Activated effector memory CD4-positive, alpha-beta T cell treated with anti-CD3 and anti-CD28 coated beads, Interleukin-2, amount 50 U/mL, for 16 hours (primary cell): ENCODE data around the gene PDE3B.

Source experiments
- DNase-seq: peaks from one replicate; pipeline ENCODE4 v3.0.0-alpha.2; 2020

Gene PDE3B

DNA sequence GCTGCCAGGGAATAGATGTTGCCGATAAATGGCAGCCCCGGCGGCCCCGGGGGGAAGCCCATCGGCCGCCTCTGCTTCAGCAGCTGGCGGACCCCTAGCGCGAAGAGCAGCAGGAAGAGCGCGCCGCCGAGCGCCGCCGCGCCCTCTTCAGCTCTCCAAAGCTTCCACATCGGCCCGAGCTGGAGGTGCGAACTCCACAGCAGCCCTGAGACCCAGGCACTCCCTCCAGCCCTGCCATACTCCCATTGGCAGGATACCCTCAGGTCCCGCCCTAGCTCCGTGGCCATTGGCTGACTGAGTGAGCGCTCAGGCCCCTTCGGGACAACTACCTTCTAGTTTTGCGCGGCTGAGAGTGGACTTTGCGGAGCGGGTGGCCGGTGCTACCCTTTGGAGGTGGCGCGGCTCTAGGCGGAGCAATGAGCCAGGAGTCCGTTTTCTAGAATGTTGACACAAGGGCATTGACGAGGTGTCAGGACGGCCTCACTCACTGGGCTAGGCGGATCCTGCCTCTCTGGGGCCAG is 248.5 kb downstream of the PDE3B start, which contains the start of gene CYP2R1:
TSS of gene CYP2R1 (minus strand) at position 196 of the 521 bp plus-strand sequence. CDS start at position 170, 26 bp downstream.
- peak; percentile 97 for DNase-seq

DNA sequence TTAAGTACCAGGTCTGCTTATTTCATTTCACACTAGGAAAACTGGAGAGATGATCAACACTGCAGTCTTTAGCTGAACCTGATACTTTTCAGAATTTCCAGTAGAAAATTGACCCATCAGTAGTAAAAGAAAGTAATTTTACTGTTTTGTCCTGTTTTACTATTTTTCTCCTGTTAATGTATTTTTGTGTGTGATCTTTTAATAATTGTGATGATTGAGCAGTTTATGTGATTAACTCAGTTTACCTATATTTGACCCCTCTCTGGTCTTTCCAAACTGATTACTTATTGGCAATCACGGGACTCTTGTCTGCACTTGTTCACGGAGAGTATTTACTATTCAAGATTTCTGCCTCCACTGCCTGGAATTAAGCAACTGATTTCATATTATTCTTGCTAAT is 249.0 kb downstream of the PDE3B start:
- no peak for DNase-seq

DNA sequence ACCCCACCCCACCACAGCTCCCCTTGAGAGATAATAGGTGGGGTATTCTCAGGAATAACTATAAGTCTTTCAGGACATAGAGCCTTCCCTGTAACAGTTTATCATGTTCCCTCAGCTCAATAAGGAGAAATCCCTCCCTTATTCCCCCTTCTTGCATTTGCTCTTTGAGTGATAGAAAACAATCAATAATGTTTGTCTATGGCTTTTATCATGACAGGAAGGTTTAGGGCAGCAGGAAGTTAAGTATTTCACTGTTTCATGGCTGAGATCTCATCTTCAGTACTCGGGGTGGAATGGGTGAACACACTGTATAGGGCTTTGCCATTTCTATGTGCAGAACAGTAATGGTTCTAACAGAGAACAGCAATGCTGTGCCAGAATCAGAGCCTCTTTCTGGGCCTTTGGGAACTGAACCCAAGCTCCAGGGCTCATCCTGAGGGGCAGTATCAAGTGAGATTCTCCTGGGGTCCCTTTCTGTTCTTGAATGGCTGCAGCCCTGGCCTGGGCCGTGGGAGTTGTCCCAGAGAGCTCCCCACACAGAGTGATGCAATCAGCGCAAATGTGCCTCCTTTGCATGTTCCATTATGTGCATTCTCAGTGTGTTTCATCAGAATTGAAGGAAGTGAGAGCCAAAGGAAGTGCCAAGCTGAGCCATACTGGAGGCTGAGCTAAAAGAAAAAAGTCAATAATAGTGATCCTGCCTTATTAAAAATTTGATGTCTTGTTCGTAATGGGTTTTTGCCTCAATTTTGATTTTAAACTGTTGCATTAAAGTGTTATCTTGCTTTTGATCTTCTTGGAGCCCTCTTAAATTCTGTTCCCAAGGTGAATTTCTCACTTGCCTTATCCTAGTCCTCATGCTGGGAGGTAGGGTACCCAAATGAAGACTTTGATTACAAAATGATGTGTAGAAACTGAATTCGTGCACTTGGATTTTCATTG is 251.3 kb downstream of the PDE3B start:
- no peak for DNase-seq

GRCh38 chr11:14898355-14898754 is 254.8 kb downstream of the PDE3B start:
- no peak for DNase-seq

- DNase-seq, result no peak
Observed at GRCh38 chr11:14898906-14899305, 255.3 kb downstream of the PDE3B start.

DNA sequence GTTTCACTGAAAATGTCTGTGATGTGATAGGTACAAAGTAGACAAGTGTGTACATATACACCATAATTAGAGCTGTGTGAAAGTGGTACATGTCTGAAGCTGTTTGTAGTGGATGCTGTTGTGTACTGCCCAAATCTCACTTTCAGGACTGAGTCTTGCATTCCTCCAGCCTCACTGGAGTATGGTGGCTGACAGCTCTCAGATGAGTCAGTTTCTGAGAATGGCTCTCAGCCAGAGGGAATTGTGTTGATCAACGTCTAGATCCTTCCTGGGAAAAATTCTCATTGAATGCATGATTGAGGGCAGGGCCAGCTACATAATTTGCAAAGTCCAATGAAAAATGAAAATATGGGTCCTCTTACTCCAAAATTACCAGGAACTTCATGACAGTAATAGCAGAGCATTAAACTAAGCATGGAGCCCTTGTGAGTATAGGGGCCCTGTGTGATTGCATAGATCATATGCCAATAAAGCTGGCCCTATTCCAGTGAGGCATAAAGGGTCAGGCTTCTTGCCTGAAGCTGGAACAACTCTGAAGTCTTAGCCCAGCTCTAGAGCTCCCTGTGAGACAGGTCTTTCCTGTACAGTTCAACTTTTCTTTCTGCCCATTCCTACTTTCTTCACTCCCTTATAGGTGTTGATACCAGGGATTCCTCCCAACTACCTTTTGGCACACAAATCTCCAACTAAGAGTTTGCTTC is 259.2 kb downstream of the PDE3B start:
- no peak for DNase-seq

DNA sequence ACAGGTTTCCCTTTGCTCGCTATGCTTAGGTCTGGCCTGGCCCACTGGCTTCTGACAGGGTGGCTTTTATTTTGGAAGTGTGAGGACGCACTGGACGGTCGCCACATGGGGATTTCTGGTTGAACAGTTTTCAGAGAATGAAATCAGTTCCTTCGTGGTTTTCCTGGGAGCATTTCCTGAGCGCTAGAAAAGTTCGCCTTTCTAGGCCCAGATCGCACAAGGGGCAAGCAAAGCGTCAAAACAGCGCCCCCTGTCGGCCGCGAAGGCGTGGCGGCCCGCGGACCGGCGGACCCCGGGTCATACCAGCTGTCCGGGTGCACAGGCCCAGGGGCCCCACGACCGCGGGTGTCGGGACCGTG is 261.1 kb downstream of the PDE3B start:
- peak; percentile 95 for DNase-seq

GRCh38 chr11:14905104-14906033 is 261.8 kb downstream of the PDE3B start:
- DNase-seq, result peak; percentile 89

DNA sequence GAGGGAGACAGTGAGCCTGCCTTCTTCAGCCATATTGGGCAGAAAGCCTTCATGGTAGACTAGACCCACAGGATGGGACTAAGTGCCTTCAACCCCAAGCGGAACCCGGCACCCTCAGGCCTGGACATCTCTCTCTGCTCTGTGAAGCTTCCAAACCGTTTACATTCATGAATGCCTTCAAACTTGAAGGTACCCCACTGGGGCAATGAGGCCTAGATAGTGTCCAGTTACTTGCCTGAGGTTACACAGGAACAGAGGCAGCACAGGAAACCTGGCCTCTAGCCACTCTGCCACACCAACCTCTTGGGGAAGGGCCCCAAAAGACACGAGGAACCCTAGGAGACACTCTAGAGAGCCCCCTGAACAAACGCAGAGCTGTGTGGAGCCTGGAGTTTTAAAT is 263.0 kb downstream of the PDE3B start:
- DNase-seq, result peak; percentile 59

- peak; percentile 61 for DNase-seq
Observed at GRCh38 chr11:14906993-14907392, 263.4 kb downstream of the PDE3B start.

GRCh38 chr11:14907411-14908213 is 264.0 kb downstream of the PDE3B start:
- DNase-seq, result peak; percentile 95

DNA sequence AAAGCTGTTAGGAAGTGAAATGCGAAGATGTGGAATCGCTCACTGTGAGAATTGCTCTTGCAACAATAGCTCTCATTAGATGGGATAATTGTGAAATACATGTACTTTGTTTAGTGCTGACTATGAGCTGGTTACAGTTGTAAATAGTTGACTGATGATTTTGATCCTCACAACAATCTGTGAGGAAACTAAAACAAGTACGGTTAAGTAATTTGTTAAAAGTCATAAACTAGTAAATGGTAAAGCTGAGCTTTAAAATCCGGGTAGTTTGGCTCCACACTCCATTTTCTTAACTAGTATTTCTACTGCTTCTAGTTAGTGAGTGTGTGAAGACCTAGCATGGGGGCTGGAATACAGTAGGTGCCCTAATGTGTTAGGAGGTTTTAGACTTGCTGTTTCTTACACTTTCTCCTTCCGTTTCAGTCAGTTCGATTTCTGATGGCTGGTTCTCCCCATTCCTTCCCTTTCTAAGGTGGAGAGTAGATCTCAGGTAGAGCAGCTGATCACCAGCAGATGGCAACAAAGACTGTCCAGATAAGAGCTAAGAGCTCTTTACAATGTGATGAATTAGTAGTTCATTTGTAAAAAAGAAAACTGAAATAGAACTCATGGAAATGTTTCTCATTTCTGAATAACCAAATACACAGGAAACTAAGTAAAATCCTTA is 264.7 kb downstream of the PDE3B start:
- DNase-seq, result no peak

GRCh38 chr11:14914536-14914935 is 270.9 kb downstream of the PDE3B start:
- no peak for DNase-seq

DNA sequence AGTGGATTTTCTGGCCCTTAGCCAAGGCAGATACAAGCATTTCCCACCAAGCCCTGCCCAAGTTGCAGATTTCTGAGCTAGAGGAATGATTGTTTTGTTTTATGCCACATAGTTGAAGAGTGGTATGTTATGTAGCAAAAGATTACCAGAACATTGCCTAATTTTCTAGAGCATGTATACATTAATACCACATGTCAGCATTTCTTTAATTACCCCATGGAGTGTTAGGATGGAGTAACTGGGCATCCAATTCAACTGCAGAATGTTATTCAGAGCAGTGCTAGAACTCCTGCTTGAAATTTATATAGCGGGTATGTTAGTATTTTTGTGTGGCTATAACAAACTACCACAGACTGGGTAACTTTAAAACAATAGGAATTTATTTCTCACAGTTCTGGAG is 272.8 kb downstream of the PDE3B start:
- DNase-seq, result no peak
